KBM-7 (cell line): ENCODE measurements around the gene TNS3.

Experiments used
- DNase-seq: peaks from one replicate; pipeline ENCODE4 v3.0.0-alpha.2; 2015
- in situ Hi-C: fragments of 300-500 bp; cut with MboI; formaldehyde crosslinking; loops from 2 replicates; pipeline ENCODE4 v1.14.3; 2020; ENCODE audit warnings: low sequenced_read_pairs, low pct_unique_long_range_greater_than_20kb, mixed read lengths

The TNS3 gene

GRCh38 chr7:47584536-47584895 is 2.6 kb upstream of the TNS3 start:
- DNase-seq: no peak
- in situ Hi-C loops: no loop called here

GRCh38 chr7:47583739-47584535 is 2.0 kb upstream of the TNS3 start:
- no peak for DNase-seq
- in situ Hi-C loops: no loop called here

GRCh38 chr7:47582764-47583738 is 1.1 kb upstream of the TNS3 start:
- no peak for DNase-seq
- in situ Hi-C loops: no loop called here

DNA sequence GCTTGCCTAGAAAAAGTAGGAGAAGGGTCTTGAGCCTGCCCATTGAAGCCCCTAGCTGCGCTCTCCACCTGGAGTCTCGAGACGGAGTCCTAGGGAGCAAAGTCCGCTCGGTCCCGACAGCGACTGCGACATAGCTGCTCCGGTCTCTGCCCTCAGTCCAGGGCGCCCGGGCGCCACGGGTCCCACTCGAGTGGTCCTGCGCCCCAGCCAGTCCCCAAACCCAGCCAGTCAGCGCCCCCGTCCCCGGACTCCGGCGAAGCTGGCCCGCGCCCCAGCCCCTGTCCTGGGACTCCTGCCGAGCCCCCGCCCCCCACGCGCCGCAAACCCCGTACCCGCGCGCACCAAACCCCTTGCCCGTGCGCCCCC is 490 bp downstream of the TNS3 start:
- DNase-seq: no peak
- in situ Hi-C loops: no loop called here

DNA sequence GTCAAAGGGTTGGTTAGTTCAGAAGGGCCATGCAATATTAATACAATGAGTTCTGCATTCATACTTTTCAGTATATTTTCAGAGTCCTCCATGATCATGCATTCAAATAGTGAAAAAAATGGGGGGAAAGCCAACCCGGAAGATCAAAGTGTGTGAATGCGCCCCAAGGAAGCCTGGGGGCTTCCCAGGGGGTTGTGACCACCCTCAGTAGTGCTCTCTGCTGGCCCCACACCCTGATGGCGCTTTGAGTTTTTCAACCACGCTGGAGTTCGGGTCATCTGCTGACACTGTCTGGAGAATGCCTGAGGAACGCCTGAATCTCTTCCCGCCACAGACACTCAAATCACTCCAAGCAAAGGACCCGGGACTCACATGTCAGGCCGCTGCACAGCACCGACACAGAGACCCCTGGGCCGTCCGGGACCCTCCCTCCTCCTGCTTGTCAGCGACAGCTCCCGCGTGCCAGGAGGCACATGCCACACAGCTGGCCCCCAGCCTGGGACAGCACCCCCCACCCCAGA is 1.0 kb downstream of the TNS3 start:
- in situ Hi-C loops: no loop called here
- DNase-seq: no peak

- in situ Hi-C loops: no loop called here
- DNase-seq: no peak
Measured at GRCh38 chr7:47580175-47580706, 1.7 kb downstream of the TNS3 start.

DNA sequence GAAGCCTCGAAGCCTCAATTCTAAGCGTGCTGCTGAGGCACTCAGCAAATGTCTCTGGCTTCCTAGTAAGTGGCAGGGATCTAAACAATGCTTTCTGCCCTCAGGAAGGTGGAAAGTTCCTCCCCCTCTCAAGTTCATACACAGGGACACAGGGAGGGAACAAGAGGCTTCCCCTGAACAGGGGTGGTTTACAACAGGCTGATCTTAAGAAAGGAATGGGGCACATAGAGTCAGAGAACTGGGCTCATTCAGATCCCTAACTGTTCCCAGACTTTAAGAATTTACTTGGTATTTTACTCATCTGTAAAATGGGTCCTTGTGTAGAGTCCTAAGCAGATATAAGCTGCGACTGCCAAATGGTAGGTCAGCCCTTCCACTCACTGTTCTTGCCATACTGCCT is 2.5 kb downstream of the TNS3 start:
- in situ Hi-C loops: no loop called here
- no peak for DNase-seq

DNA sequence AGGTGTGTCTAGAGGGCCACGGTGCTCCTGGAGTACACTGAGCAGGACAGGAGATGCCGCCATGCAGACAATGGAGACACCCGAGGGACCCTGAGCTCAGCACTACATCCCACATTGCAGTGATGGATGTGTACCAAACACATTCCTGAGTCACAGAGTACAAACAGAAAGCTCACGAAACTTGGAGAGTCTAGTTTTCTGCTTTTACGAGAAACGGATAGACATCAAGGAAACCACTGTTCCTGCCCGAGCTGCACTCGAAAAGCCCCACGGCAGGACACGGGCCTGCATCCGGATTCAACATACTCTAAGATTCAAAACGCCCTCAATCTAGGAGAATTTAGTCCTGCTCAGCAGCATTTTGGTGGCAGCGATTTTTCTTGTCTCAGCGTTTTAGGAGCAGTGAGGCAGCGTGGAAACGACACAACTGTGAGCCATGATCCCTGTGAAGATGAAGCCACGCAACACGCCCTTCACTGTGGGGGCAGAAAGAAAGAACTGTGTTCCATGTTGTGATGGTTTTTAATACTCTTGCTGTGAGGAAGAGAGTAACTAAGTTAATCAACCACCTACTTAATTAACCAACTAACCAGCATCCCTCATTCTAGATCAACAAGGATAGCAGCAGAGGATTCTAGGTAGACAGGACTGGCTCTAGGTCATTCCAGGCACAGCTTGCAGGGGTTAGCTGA is 3.2 kb downstream of the TNS3 start:
- no peak for DNase-seq
- in situ Hi-C loops: no loop called here

GRCh38 chr7:47577321-47577919 is 4.5 kb downstream of the TNS3 start:
- peak; percentile 68 for DNase-seq
- in situ Hi-C loops: no loop called here

DNA sequence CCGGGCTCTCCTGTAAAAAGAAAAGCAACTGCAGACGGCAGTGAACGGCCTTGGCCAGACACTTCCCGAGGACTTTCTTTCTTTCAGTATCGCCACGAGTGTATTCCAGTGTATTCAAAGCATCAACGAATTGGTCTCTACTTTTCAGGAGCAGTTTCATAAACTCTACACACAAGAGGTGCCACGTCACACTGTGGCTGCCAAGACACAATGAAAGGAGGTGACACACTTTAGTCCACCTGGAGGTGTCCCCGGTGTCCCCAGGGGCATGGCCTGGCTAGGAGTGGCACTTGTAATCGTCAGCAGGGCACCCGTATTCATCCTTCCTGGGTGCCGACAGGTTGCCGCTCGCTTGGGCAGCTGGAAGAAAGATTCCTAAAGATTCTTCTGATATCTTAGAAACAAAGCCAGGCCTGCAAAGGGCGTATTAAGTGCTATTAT is 5.0 kb downstream of the TNS3 start:
- DNase-seq: no peak
- in situ Hi-C loops: no loop called here

DNA sequence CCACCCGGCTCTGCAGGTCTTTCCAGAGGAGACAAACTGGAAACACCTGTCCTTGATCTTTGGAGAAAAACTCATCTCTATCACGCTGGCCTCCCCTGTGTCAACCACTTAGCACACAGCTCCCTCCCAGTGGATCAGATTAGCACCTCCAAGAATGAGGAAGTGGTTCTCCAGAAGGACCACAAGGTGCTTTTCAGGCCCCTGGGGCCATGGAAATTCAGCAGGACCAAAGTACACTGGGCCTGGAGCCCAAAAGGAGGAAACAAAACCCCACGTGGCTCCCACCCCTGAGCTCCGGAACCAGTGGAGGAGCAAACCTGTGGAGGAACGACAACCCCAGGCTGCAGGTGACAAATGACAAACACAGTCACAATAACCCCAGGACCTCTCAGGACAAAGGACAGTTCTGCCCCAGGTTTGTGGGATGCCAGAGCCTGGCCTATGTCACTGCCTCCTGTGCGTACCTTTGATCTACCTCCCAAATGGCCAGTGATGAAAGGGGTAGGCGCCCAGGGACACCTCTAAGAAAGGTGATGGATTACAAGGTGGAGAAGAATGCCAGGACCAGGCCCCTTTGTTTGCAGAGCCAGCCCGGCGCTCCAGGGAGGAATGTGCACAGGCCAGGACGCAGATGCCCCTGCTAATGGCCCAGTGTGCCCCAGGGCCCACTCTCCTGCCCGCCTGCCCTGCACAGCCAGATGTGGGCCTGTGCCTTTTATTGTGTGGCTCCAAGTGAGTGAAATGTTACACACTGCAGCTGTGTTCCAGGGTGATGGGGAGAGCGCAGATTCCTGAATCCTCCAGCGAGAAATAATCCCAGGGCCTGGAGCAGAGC is 5.7 kb downstream of the TNS3 start:
- peak; percentile 70 for DNase-seq
- in situ Hi-C loops: no loop called here

DNA sequence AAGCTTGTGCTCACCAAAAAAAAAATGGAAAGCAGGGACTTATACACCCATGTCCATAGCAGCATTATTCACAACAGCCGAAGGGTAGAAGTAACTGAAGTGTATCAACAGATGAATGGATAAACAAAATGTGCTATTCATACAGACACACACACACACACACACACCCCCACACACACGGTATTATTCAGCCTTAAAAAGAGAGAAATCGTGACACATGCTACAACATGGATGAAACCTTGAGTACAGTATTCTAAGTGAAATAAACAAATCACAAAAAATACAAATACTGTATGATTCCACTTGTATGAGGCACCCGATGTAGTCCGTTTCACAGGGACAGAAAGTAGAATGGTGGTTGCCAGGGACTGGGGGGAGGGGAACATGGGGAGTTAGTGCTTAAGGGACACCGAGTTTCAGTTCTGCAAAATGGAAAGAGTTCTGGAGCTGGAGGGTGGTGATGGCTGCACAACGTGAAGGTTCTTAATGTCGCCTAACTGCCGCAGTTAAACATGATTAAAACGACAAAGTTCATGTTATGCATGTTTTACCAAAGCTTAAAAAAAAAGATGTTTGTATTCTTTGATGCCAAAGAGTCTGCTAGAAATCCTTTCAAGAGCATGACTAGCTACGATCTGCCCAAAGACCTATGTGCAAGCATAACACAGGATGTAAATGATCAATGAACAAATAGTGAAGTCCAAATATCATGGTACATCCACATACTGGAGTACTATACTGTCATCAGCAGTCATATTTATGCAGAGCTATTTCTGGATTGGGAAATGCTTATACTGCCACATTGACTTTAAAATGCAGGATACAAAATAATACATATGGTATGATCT is 7.2 kb downstream of the TNS3 start:
- DNase-seq: peak; percentile 73
- in situ Hi-C loops: no loop called here

- no peak for DNase-seq
Measured at GRCh38 chr7:47573758-47574481, 8.0 kb downstream of the TNS3 start.

DNA sequence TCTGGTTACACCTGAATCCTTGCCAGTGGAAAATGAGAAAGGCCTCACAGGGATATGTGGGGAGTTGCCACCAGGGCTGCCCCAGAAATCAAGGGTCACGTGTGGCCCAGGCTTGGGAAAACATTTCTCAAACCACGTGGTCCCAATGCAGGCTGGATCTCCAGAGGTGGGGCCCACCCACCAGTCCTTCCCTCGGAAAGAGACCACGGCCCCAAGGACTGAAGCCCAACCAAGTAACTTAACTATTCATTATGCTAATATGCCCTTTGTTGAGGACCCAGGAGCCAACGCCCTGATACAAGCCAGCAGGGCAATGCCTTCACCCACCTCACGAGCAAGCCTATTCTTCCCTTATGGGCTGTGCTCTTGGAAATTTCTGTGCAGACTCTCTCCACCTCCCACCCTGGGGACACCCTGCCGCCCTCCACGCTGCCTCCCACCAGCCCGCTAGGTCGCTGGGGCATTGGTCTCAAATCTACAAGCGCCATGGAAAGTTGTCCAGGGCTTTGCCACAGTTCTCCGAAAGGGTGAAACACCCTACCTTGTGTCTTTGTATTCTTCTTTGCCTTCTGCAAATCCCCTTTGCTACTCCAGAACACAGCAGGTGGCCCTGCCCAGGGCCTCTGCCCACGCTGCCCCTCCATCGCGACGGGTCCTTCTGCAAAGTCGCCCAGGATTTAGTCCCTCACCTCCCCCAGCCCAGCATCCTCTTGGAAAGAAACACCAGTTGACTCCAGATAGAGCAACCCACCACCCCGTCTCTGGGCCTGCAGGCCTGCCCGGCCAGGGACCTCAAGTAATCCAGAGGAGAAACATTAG is 8.8 kb downstream of the TNS3 start:
- no peak for DNase-seq
- in situ Hi-C loops: no loop called here

More at GRCh38 chr7:47573758-47574481, 8.0 kb downstream of the TNS3 start:
- in situ Hi-C loops: no loop called here

DNA sequence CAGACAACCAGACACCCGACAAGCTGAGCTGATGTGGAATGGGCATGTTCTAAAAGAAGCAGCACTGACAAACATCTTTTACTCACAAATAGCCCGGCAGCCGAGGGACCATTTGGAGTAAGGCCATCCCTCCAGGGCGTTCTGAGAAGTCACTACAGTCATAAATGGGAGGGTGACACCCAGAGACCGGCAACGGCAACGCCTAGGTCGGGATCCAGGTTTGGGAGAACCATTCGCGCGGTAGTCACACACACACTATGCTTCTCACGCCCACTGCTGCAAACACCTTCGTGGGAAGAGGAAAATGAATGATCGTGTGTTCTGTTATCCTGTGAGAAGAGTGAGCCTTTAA is 9.8 kb downstream of the TNS3 start:
- no peak for DNase-seq
- in situ Hi-C loops: no loop called here
